Smooth muscle cell (in vitro differentiated cells): Measurements from ENCODE around the gene P2RY1. TPM values are rescaled to one million over a fixed set of nuclear protein-coding genes. Genes with fewer than 3 reads are reported as not detected.
"Not testable (repeated sequence)": the region's sequence is repeated elsewhere in the genome, so short reads cannot be mapped to it uniquely, and the experiment has no call there.

Experiments
- DNase-seq: peaks from one replicate; lab custom pipeline; 2025; ENCODE audit not compliant: unreplicated experiment; lab: John Stamatoyannopoulos, UW
- H2AFZ ChIP-seq: fragments of 200-600 bp; sonication (generic); 2 replicates; pipeline ENCODE4 v1.6.0; 2016; ENCODE audit warnings: antibody characterized with exemption, low read depth, mild to moderate bottlenecking
- H3F3A ChIP-seq: fragments of 200-600 bp; sonication (generic); 2 replicates; pipeline ENCODE4 v1.6.0; 2017; ENCODE audit warnings: antibody characterized with exemption, low read depth
- H3K27ac ChIP-seq: fragments of 200-600 bp; sonication (generic); 2 replicates; pipeline ENCODE4 v1.5.1; 2016; ENCODE audit warnings: low read depth, mild to moderate bottlenecking
- H3K27me3 ChIP-seq: fragments of 200-600 bp; sonication (generic); 2 replicates; pipeline ENCODE4 v1.6.1; 2016; ENCODE audit warnings: low read depth, mild to moderate bottlenecking
- H3K36me3 ChIP-seq: fragments of 200-600 bp; sonication (generic); 2 replicates; pipeline ENCODE4 v1.5.1; 2016; ENCODE audit warnings: low read depth
- H3K4me1 ChIP-seq: fragments of 200-600 bp; sonication (generic); 2 replicates; pipeline ENCODE4 v1.5.1; 2016; ENCODE audit warnings: low read depth
- H3K4me2 ChIP-seq: fragments of 200-600 bp; sonication (generic); 2 replicates; pipeline ENCODE4 v1.6.0; 2016; ENCODE audit warnings: mild to moderate bottlenecking
- H3K4me3 ChIP-seq: fragments of 200-600 bp; sonication (generic); 2 replicates; pipeline ENCODE4 v1.5.1; 2016; ENCODE audit warnings: mild to moderate bottlenecking
- H3K79me2 ChIP-seq: fragments of 200-600 bp; sonication (generic); 2 replicates; pipeline ENCODE4 v1.6.0; 2016; ENCODE audit warnings: low read depth, mild to moderate bottlenecking
- H3K9ac ChIP-seq: fragments of 200-600 bp; sonication (generic); 2 replicates; pipeline ENCODE4 v1.6.0; 2016; ENCODE audit warnings: low read depth
- H3K9me3 ChIP-seq: fragments of 200-600 bp; sonication (generic); replicated peaks from 2 replicates; pipeline ENCODE4 v1.5.1; 2016; ENCODE audit warnings: low read depth
- H4K20me1 ChIP-seq: fragments of 200-600 bp; sonication (generic); 2 replicates; pipeline ENCODE4 v1.6.0; 2016; ENCODE audit warnings: low read depth
- CTCF ChIP-seq: fragments of 200-600 bp; sonication (generic); IDR thresholded peaks from 2 replicates; pipeline ENCODE4 v1.5.1; 2017; ENCODE audit warnings: borderline replicate concordance, mild to moderate bottlenecking, antibody characterized with exemption; ENCODE audit not compliant: insufficient read depth, poor library complexity, severe bottlenecking
- WGBS: methylation state at CpG from one replicate; pipeline ENCODE4 v1.1.7; 2016; ENCODE audit warnings: low lambda C conversion rate; 5-methylcytosine and 5-hydroxymethylcytosine counted together
- polyA plus RNA-seq: library from polyadenylated mRNA; unstranded; fragments of >200 nt; fragmentation: Nextera tagmentation; extraction: Ambion mirVana; gene quantifications from 2 replicates; pipeline ENCODE4 v1.2.1, GENCODE V29; 2016
- total RNA-seq: library from RNA; depleted of rRNA; stranded (reverse); fragments of >200 nt; gene quantifications from 2 replicates; pipeline ENCODE4 v1.2.3, GENCODE V29; 2014

The P2RY1 gene
- total and polyA plus RNA-seq, 2 experiments from 2014 or later, result 3.9 to 7.9 TPM

- no peaks in the 10 kb centered on the region for H4K20me1 ChIP-seq
- H3K9ac ChIP-seq, result no peak overlapping the region
- H2AFZ ChIP-seq, result no peak overlapping the region
- no peaks in the 10 kb centered on the region for H3K27me3 ChIP-seq
- no peaks in the 10 kb centered on the region for H3K36me3 ChIP-seq
- H3K4me1 ChIP-seq, result no peaks in the 10 kb centered on the region
- H3K4me3 ChIP-seq, result no peak overlapping the region
- no peaks in the 10 kb centered on the region for H3K9me3 ChIP-seq
- H3K4me2 ChIP-seq, result no peak overlapping the region
- no peak for TF ChIP-seq CTCF
- H3K27ac ChIP-seq, result no peak overlapping the region
- H3F3A ChIP-seq, result no peaks in the 10 kb centered on the region
- DNase-seq, result no peak
- no peaks in the 10 kb centered on the region for H3K79me2 ChIP-seq
These were observed 30.8 kb downstream of the P2RY1 start for GRCh38 chr3:152865668-152866245.

GRCh38 chr3:152870027-152870426 is 35.1 kb downstream of the P2RY1 start:
- Histone ChIP-seq H3K4me3 (no peak overlapping the region), H3K36me3 (no peaks in the 10 kb centered on the region), H3K4me2 (no peak overlapping the region), H3K4me1 (no peaks in the 10 kb centered on the region), H3K79me2 (no peaks in the 10 kb centered on the region), H4K20me1 (no peaks in the 10 kb centered on the region), H3K27me3 (no peaks in the 10 kb centered on the region), H2AFZ (no peak overlapping the region), H3F3A (no peaks in the 10 kb centered on the region), H3K9me3 (no peaks in the 10 kb centered on the region), H3K27ac (no peak overlapping the region), H3K9ac (no peak overlapping the region)
- no peak for DNase-seq
- 91% methylated on average over 5 of the region's 5 CpGs for WGBS
- no peak for TF ChIP-seq CTCF

- not testable (repeated sequence) for H3K4me2 ChIP-seq, H3K27me3 ChIP-seq, H3K9ac ChIP-seq, DNase-seq, H3K4me1 ChIP-seq, H3K9me3 ChIP-seq, H4K20me1 ChIP-seq, H3K79me2 ChIP-seq, H3K27ac ChIP-seq, H3K36me3 ChIP-seq, H3F3A ChIP-seq, H2AFZ ChIP-seq, H3K4me3 ChIP-seq
These were observed 38.4 kb downstream of the P2RY1 start for GRCh38 chr3:152873314-152873713.

- Histone ChIP-seq H3K9ac (no peak overlapping the region), H3K9me3 (no peaks in the 10 kb centered on the region), H3K4me3 (no peak overlapping the region), H3K27ac (no peak overlapping the region), H3K27me3 (no peaks in the 10 kb centered on the region), H4K20me1 (no peaks in the 10 kb centered on the region), H2AFZ (no peak overlapping the region), H3K36me3 (no peaks in the 10 kb centered on the region), H3K4me1 (no peaks in the 10 kb centered on the region), H3K79me2 (no peaks in the 10 kb centered on the region), H3F3A (no peaks in the 10 kb centered on the region), H3K4me2 (no peak overlapping the region)
- TF ChIP-seq CTCF, result no peak
- DNase-seq, result no peak
These were observed 40.2 kb downstream of the P2RY1 start for GRCh38 chr3:152874896-152875749.
